ENCODE data around the gene BEND7.

GRCh38 chr10:13559124-13559700 is 30.4 kb upstream of the BEND7 start:
- TF ChIP-seq, protein P1, sequence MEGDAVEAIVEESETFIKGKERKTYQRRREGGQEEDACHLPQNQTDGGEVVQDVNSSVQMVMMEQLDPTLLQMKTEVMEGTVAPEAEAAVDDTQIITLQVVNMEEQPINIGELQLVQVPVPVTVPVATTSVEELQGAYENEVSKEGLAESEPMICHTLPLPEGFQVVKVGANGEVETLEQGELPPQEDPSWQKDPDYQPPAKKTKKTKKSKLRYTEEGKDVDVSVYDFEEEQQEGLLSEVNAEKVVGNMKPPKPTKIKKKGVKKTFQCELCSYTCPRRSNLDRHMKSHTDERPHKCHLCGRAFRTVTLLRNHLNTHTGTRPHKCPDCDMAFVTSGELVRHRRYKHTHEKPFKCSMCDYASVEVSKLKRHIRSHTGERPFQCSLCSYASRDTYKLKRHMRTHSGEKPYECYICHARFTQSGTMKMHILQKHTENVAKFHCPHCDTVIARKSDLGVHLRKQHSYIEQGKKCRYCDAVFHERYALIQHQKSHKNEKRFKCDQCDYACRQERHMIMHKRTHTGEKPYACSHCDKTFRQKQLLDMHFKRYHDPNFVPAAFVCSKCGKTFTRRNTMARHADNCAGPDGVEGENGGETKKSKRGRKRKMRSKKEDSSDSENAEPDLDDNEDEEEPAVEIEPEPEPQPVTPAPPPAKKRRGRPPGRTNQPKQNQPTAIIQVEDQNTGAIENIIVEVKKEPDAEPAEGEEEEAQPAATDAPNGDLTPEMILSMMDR (IDR thresholded peaks at IDR 0.05), result no peak
- TF ChIP-seq EP300 (IDR thresholded peaks at IDR 0.05), result no peak
- TF ChIP-seq POLR2A (IDR thresholded peaks at IDR 0.05; ENCODE audit: low read depth), result no peak
- TF ChIP-seq POLR2AphosphoS5 (IDR thresholded peaks at IDR 0.05), result no peak
